NK-92 (cell line): ENCODE measurements around the gene GEMIN2.
"Not testable (repeated sequence)": the region's sequence is repeated elsewhere in the genome, so short reads cannot be mapped to it uniquely, and the experiment has no call there.

Experiments
- DNase-seq: peaks from one replicate; lab custom pipeline; 2025; ENCODE audit not compliant: unreplicated experiment; lab: John Stamatoyannopoulos, UW

Gene GEMIN2

DNA sequence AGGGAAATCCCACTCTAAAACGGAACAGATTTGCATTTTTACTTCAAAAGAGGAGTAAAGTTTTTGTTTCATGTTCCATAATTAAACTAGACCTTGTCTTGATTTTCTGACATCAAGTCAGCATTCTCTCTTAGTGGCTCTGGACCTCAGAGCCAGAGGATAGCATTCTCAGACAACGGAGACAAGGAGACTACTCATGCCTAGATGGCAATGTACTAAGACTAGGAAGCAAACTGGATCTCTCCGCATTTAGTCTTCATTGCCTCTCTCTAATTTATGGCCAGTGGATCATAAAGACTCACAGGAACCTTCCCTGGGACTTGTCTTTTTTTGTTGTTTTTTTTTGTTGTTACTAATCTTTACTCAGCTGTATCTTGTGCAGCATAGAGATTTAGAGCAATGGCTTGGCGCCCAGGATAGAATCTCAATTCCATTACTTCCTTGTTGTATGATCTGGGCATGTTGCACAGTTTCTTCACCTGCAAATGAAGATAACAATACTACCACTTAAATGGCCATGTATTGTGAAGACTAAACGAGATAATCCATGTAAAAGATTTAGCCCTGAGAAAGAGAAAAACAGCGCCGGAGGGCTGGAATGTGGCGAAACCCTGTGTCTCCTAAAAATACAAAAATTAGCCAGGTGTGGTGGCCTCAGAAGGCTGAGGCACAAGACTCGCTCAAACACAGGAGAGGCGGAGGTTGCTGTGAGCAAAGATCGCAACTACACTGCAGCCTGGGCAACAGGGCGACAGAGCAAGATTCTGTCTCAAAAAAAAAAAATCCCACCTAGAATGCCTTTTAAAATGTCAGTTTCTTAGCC, 4.0 kb upstream of the GEMIN2 start:
- no peak for DNase-seq

DNA sequence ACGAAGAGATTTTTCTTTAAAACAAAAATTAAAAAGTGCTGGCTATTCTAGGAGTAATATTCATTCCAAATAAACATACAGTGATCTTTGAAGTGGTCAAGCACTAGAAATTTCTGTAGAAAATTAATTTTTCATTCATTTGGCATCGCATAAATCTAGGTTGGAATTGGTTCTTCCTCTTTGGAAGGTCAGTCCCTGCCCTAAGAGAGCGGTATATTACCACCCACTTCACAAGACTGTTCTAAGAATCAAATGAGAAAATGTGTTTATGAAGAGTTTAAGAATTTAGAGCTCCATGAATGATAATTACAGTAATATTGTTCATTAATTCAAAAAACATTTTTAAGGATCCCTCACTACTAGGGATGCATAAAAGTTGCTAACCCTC, 444 bp upstream of the GEMIN2 start:
- DNase-seq, result no peak

GRCh38 chr14:39122330-39123138, 8.4 kb downstream of the GEMIN2 start:
- DNase-seq, result no peak

DNA sequence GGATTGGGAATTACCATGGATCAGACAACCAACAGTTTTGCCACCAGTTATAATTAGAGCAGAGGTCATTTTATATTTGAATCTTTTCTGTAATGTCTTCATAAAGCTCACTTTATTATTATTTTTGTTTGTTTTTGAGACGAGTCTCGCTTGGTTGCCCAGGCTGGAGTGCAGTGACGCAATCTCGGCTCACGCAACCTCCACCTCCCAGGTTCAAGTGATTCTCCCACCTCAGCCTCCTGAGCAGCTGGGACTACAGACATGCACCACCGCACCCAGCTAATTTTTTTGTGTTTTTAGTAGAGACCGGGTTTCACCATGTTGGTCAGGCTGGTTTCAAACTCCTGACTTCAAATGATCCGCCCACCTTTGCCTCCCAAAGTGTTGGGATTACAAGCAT, 23.7 kb downstream of the GEMIN2 start:
- not testable (repeated sequence) for DNase-seq

GRCh38 chr14:39138440-39138839, 24.3 kb downstream of the GEMIN2 start:
- DNase-seq, result no peak

GRCh38 chr14:39140170-39140569, 26.0 kb downstream of the GEMIN2 start:
- DNase-seq, result no peak

DNA sequence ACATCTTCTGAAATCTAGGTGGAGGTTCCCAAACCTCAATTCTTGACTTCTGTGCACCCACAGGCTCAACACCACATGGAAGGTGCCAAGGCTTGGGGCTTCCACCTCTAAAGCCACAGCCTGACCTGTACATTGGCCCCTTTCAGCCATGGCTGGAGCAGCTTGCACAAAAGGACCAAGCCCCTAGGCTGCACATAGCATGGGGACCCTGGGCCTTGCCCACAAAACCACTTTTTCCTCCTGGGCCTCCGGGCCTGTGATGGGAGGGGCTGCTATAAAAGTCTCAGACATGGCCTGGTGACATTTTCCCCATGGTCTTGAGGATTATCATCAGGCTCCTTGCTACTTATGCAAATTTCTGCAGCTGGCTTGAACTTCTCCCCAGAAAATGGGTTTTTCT, 27.5 kb downstream of the GEMIN2 start:
- not testable (repeated sequence) for DNase-seq

- not testable (repeated sequence) for DNase-seq
These were observed 29.1 kb downstream of the GEMIN2 start for GRCh38 chr14:39143226-39143625.

GRCh38 chr14:39145266-39145966, 31.3 kb downstream of the GEMIN2 start:
- no peak for DNase-seq

GRCh38 chr14:39154594-39155189, 40.6 kb downstream of the GEMIN2 start:
- DNase-seq, result no peak

GRCh38 chr14:39157491-39157890, 43.4 kb downstream of the GEMIN2 start:
- no peak for DNase-seq

DNA sequence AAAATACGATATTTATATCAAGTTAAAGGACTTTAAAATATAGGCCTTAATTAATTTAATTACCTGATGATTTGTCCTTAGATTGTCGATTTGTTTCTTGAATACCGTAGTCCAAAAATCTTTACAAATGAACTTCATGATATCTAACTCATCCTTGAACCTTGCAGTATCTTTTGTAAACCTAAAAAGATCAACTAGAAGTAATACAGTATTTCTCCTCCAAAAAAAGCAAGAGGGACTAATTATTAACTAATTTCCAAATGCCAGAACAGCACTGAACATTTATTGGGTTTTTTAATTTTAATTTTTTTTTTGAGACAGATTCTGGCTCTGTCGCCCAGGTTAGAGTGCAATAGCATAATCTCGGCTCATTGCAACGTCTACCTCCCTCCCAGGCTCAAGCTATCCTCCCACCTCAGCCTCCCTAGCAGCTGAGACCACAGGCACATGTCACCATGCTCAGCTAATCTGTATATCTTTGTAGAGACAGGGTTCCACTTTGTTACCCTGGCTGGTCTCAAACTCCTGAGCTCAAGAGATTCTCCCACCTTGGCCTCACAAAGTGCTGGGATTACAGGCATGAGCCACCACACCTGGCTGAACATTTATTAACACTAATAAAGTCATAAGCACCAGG, 44.2 kb downstream of the GEMIN2 start:
- no peak for DNase-seq

GRCh38 chr14:39160494-39160893, 46.4 kb downstream of the GEMIN2 start:
- no peak for DNase-seq

DNA sequence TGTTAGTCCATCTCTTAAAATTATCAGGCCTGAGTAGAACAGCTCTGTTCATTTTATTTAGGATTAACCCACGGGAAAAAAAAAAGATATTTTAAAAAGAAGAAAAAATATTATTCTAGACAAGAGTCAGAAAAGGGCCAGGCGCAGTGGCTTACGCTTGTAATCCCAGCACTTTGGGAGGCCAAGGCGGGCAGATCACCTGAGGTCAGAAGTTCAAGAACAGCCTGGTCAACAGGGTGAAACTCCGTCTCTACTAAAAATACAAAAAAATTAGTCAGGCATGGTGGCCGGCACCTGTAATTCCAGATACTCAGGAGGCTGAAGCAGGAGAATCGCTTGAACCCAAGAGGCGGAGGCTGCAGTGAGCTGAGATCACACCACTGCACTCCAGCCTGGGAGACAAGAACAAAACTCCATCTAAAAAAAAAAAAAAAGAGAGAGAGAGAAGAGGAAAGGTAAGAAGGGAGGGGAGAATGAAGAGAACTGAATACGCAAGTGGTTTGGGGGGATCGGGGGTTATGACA, 53.7 kb downstream of the GEMIN2 start:
- not testable (repeated sequence) for DNase-seq

DNA sequence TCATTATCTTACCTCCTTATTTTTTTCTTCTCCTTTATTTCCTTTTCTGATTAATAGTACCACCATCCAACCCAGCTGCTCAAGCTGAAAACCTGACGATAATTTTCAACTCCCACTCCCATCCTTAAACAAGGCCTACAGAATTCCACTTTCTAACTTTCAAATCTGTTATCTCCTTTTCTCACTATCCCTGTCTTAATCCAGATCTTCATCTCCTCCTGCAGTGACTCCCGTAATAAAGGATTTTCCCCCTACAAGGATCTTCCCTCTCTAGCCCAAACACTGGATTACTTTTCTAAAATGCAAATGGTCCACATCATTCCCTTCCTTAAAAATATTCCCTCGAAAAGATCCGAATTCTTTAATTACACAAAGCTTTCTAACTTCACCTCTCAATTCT, 54.5 kb downstream of the GEMIN2 start:
- DNase-seq, result no peak

- no peak for DNase-seq
These were observed 55.4 kb downstream of the GEMIN2 start for GRCh38 chr14:39169541-39169900.

DNA sequence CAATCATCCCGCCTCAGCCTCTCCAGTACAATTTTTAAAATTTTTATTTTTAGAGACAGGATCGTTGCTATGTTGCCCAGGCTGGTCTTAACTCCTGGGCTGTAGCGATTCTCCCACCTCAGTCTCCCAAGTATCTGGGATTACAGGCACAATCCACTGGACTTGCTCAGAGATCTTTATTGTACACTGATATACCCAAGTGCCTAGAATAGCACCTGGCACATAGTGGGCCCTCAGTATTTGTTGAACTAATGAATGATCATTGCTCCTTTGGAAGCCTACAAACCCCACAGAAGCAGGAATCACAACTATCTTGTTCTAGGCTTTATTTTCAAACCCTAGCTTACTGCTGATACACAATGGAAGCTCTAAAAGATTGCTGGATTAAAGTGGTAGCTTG, 59.1 kb downstream of the GEMIN2 start:
- DNase-seq, result no peak

GRCh38 chr14:39174560-39175444, 60.7 kb downstream of the GEMIN2 start, which contains the start of gene PNN:
Gene PNN, plus strand, starts transcription at chr14:39175254. Its CDS starts 26 bp downstream, at chr14:39175280.
- peak; percentile 94 for DNase-seq

DNA sequence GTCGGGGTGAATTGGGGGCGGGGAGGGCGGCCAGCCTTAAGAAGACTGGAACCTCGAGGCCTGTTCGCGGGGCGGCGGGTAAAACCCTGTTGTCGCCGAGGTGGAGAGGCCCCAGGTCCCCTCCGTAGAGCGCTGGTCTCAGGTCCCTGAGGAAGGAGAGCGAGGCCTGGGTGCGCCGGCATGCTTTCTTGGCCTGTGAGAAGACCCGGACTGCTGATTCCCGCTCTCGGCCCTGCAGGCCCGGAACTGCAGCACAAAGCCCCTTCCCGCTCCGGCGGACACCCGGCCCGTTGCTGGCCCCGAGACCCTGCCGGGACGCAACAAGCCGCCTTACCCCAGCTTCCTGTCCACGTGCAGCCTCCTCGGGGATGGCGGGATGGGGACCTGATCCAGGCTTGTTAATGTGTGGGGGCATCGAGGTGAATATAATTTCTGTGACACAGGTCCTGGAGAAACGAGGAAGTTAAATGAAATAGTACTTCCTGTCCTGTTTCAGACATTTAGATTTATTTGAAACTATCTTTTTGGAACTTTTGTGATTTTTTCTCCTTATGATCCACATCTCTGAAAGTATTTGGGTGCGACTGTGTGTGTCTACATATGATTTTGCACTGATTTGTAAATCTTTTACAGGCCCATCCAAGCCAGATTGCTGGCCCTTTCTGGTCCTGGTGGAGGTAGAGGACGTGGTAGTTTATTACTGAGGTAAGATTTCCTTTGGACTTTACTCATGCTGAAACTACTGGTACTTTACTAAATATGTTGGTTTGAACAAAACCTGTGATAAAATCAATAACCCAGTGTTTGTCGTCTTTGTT, 61.5 kb downstream of the GEMIN2 start:
- DNase-seq, result no peak
